DOHH2 (cell line): ENCODE results near the gene ALDH1L2.

ENCODE experiments used
- EZH2phosphoT487 ChIP-seq: fragments of 200-600 bp; sonication (generic); IDR thresholded peaks from 2 replicates; pipeline ENCODE4 v1.6.1; 2017; ENCODE audit warnings: borderline replicate concordance, mild to moderate bottlenecking, antibody characterized with exemption, low read length, moderate library complexity, mixed read lengths
- TF ChIP-seq, protein P1 (sequence below): fragments of 200-600 bp; sonication (generic); IDR thresholded peaks from one replicate; pipeline ENCODE4 v1.5.1; 2014; ENCODE audit warnings: antibody characterized with exemption, mild to moderate bottlenecking, low read depth, low read length; ENCODE audit not compliant: poor library complexity, severe bottlenecking

GRCh38 chr12:105085501-105085900 is 1.2 kb upstream of the ALDH1L2 start:
- TF ChIP-seq, protein P1, sequence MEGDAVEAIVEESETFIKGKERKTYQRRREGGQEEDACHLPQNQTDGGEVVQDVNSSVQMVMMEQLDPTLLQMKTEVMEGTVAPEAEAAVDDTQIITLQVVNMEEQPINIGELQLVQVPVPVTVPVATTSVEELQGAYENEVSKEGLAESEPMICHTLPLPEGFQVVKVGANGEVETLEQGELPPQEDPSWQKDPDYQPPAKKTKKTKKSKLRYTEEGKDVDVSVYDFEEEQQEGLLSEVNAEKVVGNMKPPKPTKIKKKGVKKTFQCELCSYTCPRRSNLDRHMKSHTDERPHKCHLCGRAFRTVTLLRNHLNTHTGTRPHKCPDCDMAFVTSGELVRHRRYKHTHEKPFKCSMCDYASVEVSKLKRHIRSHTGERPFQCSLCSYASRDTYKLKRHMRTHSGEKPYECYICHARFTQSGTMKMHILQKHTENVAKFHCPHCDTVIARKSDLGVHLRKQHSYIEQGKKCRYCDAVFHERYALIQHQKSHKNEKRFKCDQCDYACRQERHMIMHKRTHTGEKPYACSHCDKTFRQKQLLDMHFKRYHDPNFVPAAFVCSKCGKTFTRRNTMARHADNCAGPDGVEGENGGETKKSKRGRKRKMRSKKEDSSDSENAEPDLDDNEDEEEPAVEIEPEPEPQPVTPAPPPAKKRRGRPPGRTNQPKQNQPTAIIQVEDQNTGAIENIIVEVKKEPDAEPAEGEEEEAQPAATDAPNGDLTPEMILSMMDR = no peak
- no peak for TF ChIP-seq EZH2phosphoT487
